HepG2 (cell line): ENCODE measurements around the gene C12orf60. TPM values are rescaled to one million over a fixed set of nuclear protein-coding genes. Genes with fewer than 3 reads are reported as not detected.

ENCODE experiments used
- ATAC-seq: fragments of 200-7000 bp; cut with Tn5 transposase; 3 replicates; pipeline ENCODE4 v1.9.1; 2020; ENCODE audit warnings: mild to moderate bottlenecking, moderate library complexity
- BruUV-seq: library from RNA; stranded (reverse); fragments of 400-500 nt; replicated peaks from 2 replicates; lab custom pipeline; 2021; lab: Mats Ljungman, UMichigan
- CTCF ChIA-PET: fragments of 300-600 bp; formaldehyde crosslinking; extraction: SDS; loops from one replicate; lab custom pipeline; 2021; ENCODE audit warnings: low total read pairs, inconsistent platforms, low intra/inter-chr PET ratio; lab: Yijun Ruan, JAX
- POLR2A ChIA-PET: fragments of 350-600 bp; sonication (Branson Sonifier 250); formaldehyde crosslinking; loops from one replicate; lab custom pipeline; 2020; ENCODE audit warnings: antibody characterized with exemption, inconsistent platforms; lab: Yijun Ruan, JAX
- DNase-seq: peaks from one replicate; pipeline ENCODE4 v3.0.0-alpha.2; 2015; ENCODE audit warnings: low spot score
- FAIRE-seq: peaks from 3 replicates; lab custom pipeline; 2011; peaks lifted over from hg19 to GRCh38; lab: Jason Lieb, UNC
- H2AFZ ChIP-seq: one replicate; pipeline ENCODE4 v1.6.1; 2011; ENCODE audit warnings: low read length, inconsistent platforms
- H3K27ac ChIP-seq: fragments of 300-600 bp; 3 replicates; pipeline ENCODE4 v1.8.0; 2011; ENCODE audit warnings: mixed run types, mild to moderate bottlenecking, mixed read lengths, low read length, inconsistent platforms; ENCODE audit not compliant: insufficient read depth; ENCODE audit errors: extremely low read length
- H3K27me3 ChIP-seq, 2 experiments: fragments of 200-600 bp in 1 of 2; 2 replicates in 1 of 2; 3 replicates in 1 of 2; pipeline versions ENCODE4 v1.6.0 to v1.8.0; 2011; ENCODE audit warnings: low read length in 2 of 2, mild to moderate bottlenecking in 2 of 2, moderate library complexity in 2 of 2, inconsistent platforms in 1 of 2; ENCODE audit not compliant: insufficient read depth in 2 of 2, control insufficient read depth in 1 of 2
- H3K36me3 ChIP-seq, 2 experiments: fragments of 200-600 bp in 1 of 2; replicated peaks in 1 of 2; 2 replicates in 1 of 2; 3 replicates in 1 of 2; pipeline versions ENCODE4 v1.5.1 to v1.8.0; 2011; ENCODE audit warnings: low read length in 2 of 2, inconsistent platforms in 1 of 2; ENCODE audit not compliant: insufficient read depth in 2 of 2, control insufficient read depth in 1 of 2
- H3K4me1 ChIP-seq: 2 replicates; pipeline ENCODE4 v1.5.1; 2012; ENCODE audit warnings: low read length, inconsistent platforms; ENCODE audit not compliant: insufficient read depth
- H3K4me2 ChIP-seq: 2 replicates; pipeline ENCODE4 v1.6.0; 2011; ENCODE audit warnings: low read depth, low read length, inconsistent platforms
- H3K4me3 ChIP-seq, 3 experiments: fragments of 200-600 bp in 1 of 3; sonication (generic), shearing (Covaris generic) in 1 of 3; replicated peaks in 1 of 3; 2 replicates each; pipeline ENCODE4 v1.5.1; 2011 to 2016; ENCODE audit warnings: low read length in 3 of 3, inconsistent platforms in 2 of 3, low read depth in 2 of 3, mild to moderate bottlenecking in 2 of 3, control low read depth in 1 of 3, mixed read lengths in 1 of 3; ENCODE audit not compliant: insufficient read depth in 1 of 3
- H3K79me2 ChIP-seq: one replicate; pipeline ENCODE4 v1.6.1; 2011; ENCODE audit warnings: low read length, inconsistent platforms; ENCODE audit not compliant: insufficient read depth
- H3K9ac ChIP-seq: 2 replicates; pipeline ENCODE4 v1.6.0; 2011; ENCODE audit warnings: mild to moderate bottlenecking, low read depth, low read length, inconsistent platforms; ENCODE audit not compliant: insufficient read depth
- H3K9me3 ChIP-seq: 2 replicates; pipeline ENCODE4 v1.5.1; 2012; ENCODE audit warnings: mild to moderate bottlenecking, low read length
- H4K20me1 ChIP-seq: 2 replicates; pipeline ENCODE4 v1.6.0; 2011; ENCODE audit warnings: inconsistent platforms, mild to moderate bottlenecking, low read length, moderate library complexity; ENCODE audit not compliant: insufficient read depth
- ARID2 ChIP-seq: sonication (generic); formaldehyde crosslinking; IDR thresholded peaks from 2 replicates; pipeline ENCODE4 v1.8.1; 2022; ENCODE audit warnings: mild to moderate bottlenecking, missing genetic modification reagents, borderline replicate concordance
- ASH2L ChIP-seq: fragments of 300-600, 200-600 bp; sonication (generic); IDR thresholded peaks from 2 replicates; pipeline ENCODE4 v1.7.0; 2017; ENCODE audit warnings: low read depth, mild to moderate bottlenecking, moderate library complexity, mixed read lengths, low read length; ENCODE audit not compliant: insufficient read length
- EED ChIP-seq: sonication (generic); formaldehyde crosslinking; IDR thresholded peaks from 2 replicates; pipeline ENCODE4 v1.5.0; 2020; ENCODE audit warnings: mild to moderate bottlenecking, missing genetic modification reagents
- FIP1L1 ChIP-seq: fragments of 200-400 bp; formaldehyde crosslinking; IDR thresholded peaks from 2 replicates; pipeline ENCODE4 v1.6.1; 2018; ENCODE audit warnings: low read depth, mild to moderate bottlenecking, low read length, moderate library complexity, borderline replicate concordance; ENCODE audit not compliant: insufficient read depth
- KAT8 ChIP-seq: IDR thresholded peaks from 2 replicates; pipeline ENCODE4 v1.6.1; 2016; ENCODE audit warnings: missing genetic modification reagents, missing compliant biosample characterization
- TERF1 ChIP-seq: sonication (generic); formaldehyde crosslinking; IDR thresholded peaks from 2 replicates; pipeline ENCODE4 v1.8.0; 2022; ENCODE audit warnings: mild to moderate bottlenecking, missing genetic modification reagents, moderate library complexity
- XRCC5 ChIP-seq: fragments of 200-400 bp; formaldehyde crosslinking; optimal IDR thresholded peaks from 2 replicates; pipeline ENCODE3; 2017; ENCODE audit warnings: mild to moderate bottlenecking, low read length
- ZNF256 ChIP-seq: sonication (generic); formaldehyde crosslinking; conservative IDR thresholded peaks from 2 replicates; pipeline ENCODE4 v1.4.0; 2020; ENCODE audit warnings: missing genetic modification reagents
- ZNF292 ChIP-seq: sonication (generic); formaldehyde crosslinking; IDR thresholded peaks from 2 replicates; pipeline ENCODE4 v1.8.1; 2022; ENCODE audit warnings: mild to moderate bottlenecking, low read depth, missing genetic modification reagents, borderline replicate concordance
- ZNF382 ChIP-seq: sonication (generic); formaldehyde crosslinking; IDR thresholded peaks from 2 replicates; pipeline ENCODE4 v1.5.0; 2020; ENCODE audit warnings: missing genetic modification reagents, mild to moderate bottlenecking, borderline replicate concordance
- ZNF432 ChIP-seq: sonication (generic); formaldehyde crosslinking; IDR thresholded peaks from 2 replicates; pipeline ENCODE4 v1.5.0; 2020; ENCODE audit warnings: missing genetic modification reagents, mild to moderate bottlenecking, borderline replicate concordance
- ZNF512B ChIP-seq: sonication (generic); formaldehyde crosslinking; IDR thresholded peaks from 2 replicates; pipeline ENCODE4 v1.5.1; 2020; ENCODE audit warnings: missing genetic modification reagents, mild to moderate bottlenecking, borderline replicate concordance
- ZNF777 ChIP-seq: sonication (generic); formaldehyde crosslinking; IDR thresholded peaks from 2 replicates; pipeline ENCODE4 v1.4.0; 2020; ENCODE audit warnings: missing genetic modification reagents
- ZNF83 ChIP-seq: sonication (generic); formaldehyde crosslinking; IDR thresholded peaks from 2 replicates; pipeline ENCODE4 v1.4.0; 2020; ENCODE audit warnings: missing genetic modification reagents, mild to moderate bottlenecking, borderline replicate concordance
- WGBS: methylation state at CpG from one replicate; pipeline ENCODE4 v1.1.6; 2017; ENCODE audit warnings: low lambda C conversion rate; 5-methylcytosine and 5-hydroxymethylcytosine counted together
- in situ Hi-C: cut with HindIII; loops from 2 replicates; pipeline ENCODE4 v1.10.0; 2017; ENCODE audit warnings: low pct_unique_long_range_greater_than_20kb; ENCODE audit not compliant: extremely low pct_ligation_motif_present
- intact Hi-C: fragments of 100-400 bp; cut with micrococcal nuclease; formaldehyde crosslinking; loops from one replicate; pipeline ENCODE4 v1.10.0; 2022; ENCODE audit not compliant: unreplicated experiment
- polyA plus RNA-seq, 8 experiments: library from polyadenylated mRNA; depleted of rRNA in 3 of 8; stranded (reverse) in 7 of 8; unstranded in 1 of 8; fragments of >200 nt; fragmentation: Illumina TruSeq in 4 of 8; extraction: Trizol in 4 of 8; gene quantifications; 2 replicates each; pipeline versions ENCODE4 v1.2.1 to v1.2.3, GENCODE V29; 2011 to 2016; ENCODE audit warnings: low read depth in 4 of 8, missing spikeins in 1 of 8, mixed read lengths in 1 of 8; ENCODE audit not compliant: insufficient read depth in 1 of 8
- total RNA-seq, 5 experiments: library from RNA; depleted of rRNA; stranded (reverse); fragments of >200 nt; fragmentation: Illumina TruSeq; extraction: Trizol; gene quantifications; 2 replicates each; pipeline ENCODE4 v1.2.3, GENCODE V29; 2016; ENCODE audit warnings: low read depth in 1 of 5
- TF ChIP-seq, protein P1 (sequence below): sonication (generic); formaldehyde crosslinking; IDR thresholded peaks from 2 replicates; pipeline ENCODE4 v1.5.1; 2020; ENCODE audit warnings: mild to moderate bottlenecking, missing genetic modification reagents, moderate library complexity
- TF ChIP-seq, protein P2 (sequence below): sonication (generic); formaldehyde crosslinking; IDR thresholded peaks from 2 replicates; pipeline ENCODE4 v1.8.1; 2023; ENCODE audit warnings: mild to moderate bottlenecking, missing genetic modification reagents

C12orf60 gene
- total and polyA plus RNA-seq, 2 of the 13 experiments (the other 11 are each of a cell fraction or from before 2014, with no cell fraction given) = 0.55 to 1.4 TPM

DNA sequence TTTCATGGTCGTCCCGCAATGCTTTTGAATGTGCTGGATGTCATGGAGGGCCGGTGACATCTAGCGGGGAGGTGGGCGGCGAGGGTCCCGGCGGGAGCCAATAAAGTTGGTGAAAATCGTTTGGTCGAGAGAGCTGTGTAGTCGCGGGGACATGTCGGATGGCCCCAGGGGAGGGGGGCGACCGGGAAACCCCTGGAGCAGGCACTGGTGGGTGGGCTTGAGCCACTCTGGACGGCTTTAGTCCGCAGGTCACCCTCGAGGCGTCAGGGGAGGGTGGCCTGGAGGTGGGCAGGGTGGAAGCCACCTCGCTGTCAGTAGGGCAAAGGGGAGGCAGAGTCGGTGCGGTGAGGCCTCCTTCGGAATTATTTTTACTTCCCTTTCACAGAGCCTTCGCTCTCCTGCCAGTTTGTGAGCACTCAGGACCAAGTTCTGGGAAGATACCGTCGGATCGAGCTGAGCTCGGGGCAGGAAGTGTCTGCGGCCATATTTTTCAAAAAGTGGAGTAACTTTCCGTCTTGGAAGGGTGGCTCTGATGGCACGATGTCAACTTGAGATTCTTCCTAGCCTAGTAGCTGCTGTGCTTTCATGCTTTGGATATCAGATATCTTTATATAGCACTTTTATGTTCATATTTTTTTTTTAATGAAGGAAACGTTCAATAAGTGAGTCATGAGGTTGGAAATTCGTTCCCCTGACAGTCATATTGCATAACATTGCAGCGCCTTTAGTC lies 28.4 kb upstream of the C12orf60 start:
- CTCF ChIA-PET = interaction anchor here (0.8 kb wide), 1 partner anchor 51 kb away, joined by 3 read pairs; no protein-coding TSS in a partner anchor
- in situ Hi-C loops = no loop called here
- H2AFZ ChIP-seq = peak overlapping the region; percentile 21
- TF ChIP-seq TERF1 (CRISPR knock-in tag) (no peak), KAT8 (CRISPR knock-in tag) (no peak), ZNF512B (CRISPR knock-in tag) (no peak), ZNF777 (peak; percentile 61), FIP1L1 (no peak), ZNF432 (CRISPR knock-in tag) (no peak), XRCC5 (no peak), ZNF382 (CRISPR knock-in tag) (no peak), ASH2L (no peak), ZNF83 (no peak), ZNF292 (CRISPR knock-in tag) (no peak), ZNF256 (no peak), ARID2 (CRISPR knock-in tag) (no peak), EED (no peak)
- TF ChIP-seq, protein P1, sequence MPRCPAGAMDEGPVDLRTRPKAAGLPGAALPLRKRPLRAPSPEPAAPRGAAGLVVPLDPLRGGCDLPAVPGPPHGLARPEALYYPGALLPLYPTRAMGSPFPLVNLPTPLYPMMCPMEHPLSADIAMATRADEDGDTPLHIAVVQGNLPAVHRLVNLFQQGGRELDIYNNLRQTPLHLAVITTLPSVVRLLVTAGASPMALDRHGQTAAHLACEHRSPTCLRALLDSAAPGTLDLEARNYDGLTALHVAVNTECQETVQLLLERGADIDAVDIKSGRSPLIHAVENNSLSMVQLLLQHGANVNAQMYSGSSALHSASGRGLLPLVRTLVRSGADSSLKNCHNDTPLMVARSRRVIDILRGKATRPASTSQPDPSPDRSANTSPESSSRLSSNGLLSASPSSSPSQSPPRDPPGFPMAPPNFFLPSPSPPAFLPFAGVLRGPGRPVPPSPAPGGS (CRISPR knock-in tag) = no peak
- TF ChIP-seq, protein P2, sequence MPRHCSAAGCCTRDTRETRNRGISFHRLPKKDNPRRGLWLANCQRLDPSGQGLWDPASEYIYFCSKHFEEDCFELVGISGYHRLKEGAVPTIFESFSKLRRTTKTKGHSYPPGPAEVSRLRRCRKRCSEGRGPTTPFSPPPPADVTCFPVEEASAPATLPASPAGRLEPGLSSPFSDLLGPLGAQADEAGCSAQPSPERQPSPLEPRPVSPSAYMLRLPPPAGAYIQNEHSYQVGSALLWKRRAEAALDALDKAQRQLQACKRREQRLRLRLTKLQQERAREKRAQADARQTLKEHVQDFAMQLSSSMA (CRISPR knock-in tag) = no peak

More for the DNA sequence above, 28.4 kb upstream of the C12orf60 start:
- Histone ChIP-seq H3K27ac (peak overlapping the region; percentile 78), H3K4me2 (peak overlapping the region; percentile 66), H3K36me3 (no peaks in the 10 kb centered on the region), H3K79me2 (peaks cover 14% of the 10 kb centered on the region), H3K4me1 (peaks cover 36% of the 10 kb centered on the region), H4K20me1 (no peaks in the 10 kb centered on the region), H3K9me3 (no peaks in the 10 kb centered on the region), H3K27me3 (no peaks in the 10 kb centered on the region; a peak in 1 of 5 replicates), H3K9ac (peak overlapping the region; percentile 71), H3K4me3 (peak overlapping the region; percentile 62 to 79 (median 65))
- no TSS peak for BruUV-seq
- FAIRE-seq (no peak), DNase-seq (no peak), ATAC-seq (peak; percentile 8; the same call in 2 of the 3 replicates)
- 50% methylated on average over 26 of the region's 34 CpGs for WGBS
- POLR2A ChIA-PET = interaction anchor here (3.7 kb wide), 1 partner anchor 29 kb away, joined by 20 read pairs; the partner anchor contains the start of genes C12orf60 and WBP11
- intact Hi-C loops = loop anchor here (10.0 kb wide), 1 partner anchor 1110 kb away; the partner anchor contains the start of gene STRAP
